Smooth muscle cell (in vitro differentiated cells): ENCODE measurements around the gene TTLL10. TPM values are rescaled to one million over a fixed set of nuclear protein-coding genes. Genes with fewer than 3 reads are reported as not detected.
"Not testable (repeated sequence)": the region's sequence is repeated elsewhere in the genome, so short reads cannot be mapped to it uniquely, and the experiment has no call there.

Experiments used
- DNase-seq: peaks from one replicate; lab custom pipeline; 2025; ENCODE audit not compliant: unreplicated experiment; lab: John Stamatoyannopoulos, UW
- H2AFZ ChIP-seq: fragments of 200-600 bp; sonication (generic); 2 replicates; pipeline ENCODE4 v1.6.0; 2016; ENCODE audit warnings: antibody characterized with exemption, low read depth, mild to moderate bottlenecking
- H3F3A ChIP-seq: fragments of 200-600 bp; sonication (generic); 2 replicates; pipeline ENCODE4 v1.6.0; 2017; ENCODE audit warnings: antibody characterized with exemption, low read depth
- H3K27ac ChIP-seq: fragments of 200-600 bp; sonication (generic); 2 replicates; pipeline ENCODE4 v1.5.1; 2016; ENCODE audit warnings: low read depth, mild to moderate bottlenecking
- H3K27me3 ChIP-seq: fragments of 200-600 bp; sonication (generic); 2 replicates; pipeline ENCODE4 v1.6.1; 2016; ENCODE audit warnings: low read depth, mild to moderate bottlenecking
- H3K36me3 ChIP-seq: fragments of 200-600 bp; sonication (generic); 2 replicates; pipeline ENCODE4 v1.5.1; 2016; ENCODE audit warnings: low read depth
- H3K4me1 ChIP-seq: fragments of 200-600 bp; sonication (generic); 2 replicates; pipeline ENCODE4 v1.5.1; 2016; ENCODE audit warnings: low read depth
- H3K4me2 ChIP-seq: fragments of 200-600 bp; sonication (generic); 2 replicates; pipeline ENCODE4 v1.6.0; 2016; ENCODE audit warnings: mild to moderate bottlenecking
- H3K4me3 ChIP-seq: fragments of 200-600 bp; sonication (generic); 2 replicates; pipeline ENCODE4 v1.5.1; 2016; ENCODE audit warnings: mild to moderate bottlenecking
- H3K79me2 ChIP-seq: fragments of 200-600 bp; sonication (generic); 2 replicates; pipeline ENCODE4 v1.6.0; 2016; ENCODE audit warnings: low read depth, mild to moderate bottlenecking
- H3K9ac ChIP-seq: fragments of 200-600 bp; sonication (generic); 2 replicates; pipeline ENCODE4 v1.6.0; 2016; ENCODE audit warnings: low read depth
- H3K9me3 ChIP-seq: fragments of 200-600 bp; sonication (generic); replicated peaks from 2 replicates; pipeline ENCODE4 v1.5.1; 2016; ENCODE audit warnings: low read depth
- H4K20me1 ChIP-seq: fragments of 200-600 bp; sonication (generic); 2 replicates; pipeline ENCODE4 v1.6.0; 2016; ENCODE audit warnings: low read depth
- WGBS: methylation state at CpG from one replicate; pipeline ENCODE4 v1.1.7; 2016; ENCODE audit warnings: low lambda C conversion rate; 5-methylcytosine and 5-hydroxymethylcytosine counted together
- polyA plus RNA-seq: library from polyadenylated mRNA; unstranded; fragments of >200 nt; fragmentation: Nextera tagmentation; extraction: Ambion mirVana; gene quantifications from 2 replicates; pipeline ENCODE4 v1.2.1, GENCODE V29; 2016
- total RNA-seq: library from RNA; depleted of rRNA; stranded (reverse); fragments of >200 nt; gene quantifications from 2 replicates; pipeline ENCODE4 v1.2.3, GENCODE V29; 2014
- TF ChIP-seq, protein P1 (sequence below): fragments of 200-600 bp; sonication (generic); IDR thresholded peaks from 2 replicates; pipeline ENCODE4 v1.5.1; 2017; ENCODE audit warnings: borderline replicate concordance, mild to moderate bottlenecking, antibody characterized with exemption; ENCODE audit not compliant: insufficient read depth, poor library complexity, severe bottlenecking

Gene TTLL10
- total and polyA plus RNA-seq, 2 experiments from 2014 or later = not detected

DNA sequence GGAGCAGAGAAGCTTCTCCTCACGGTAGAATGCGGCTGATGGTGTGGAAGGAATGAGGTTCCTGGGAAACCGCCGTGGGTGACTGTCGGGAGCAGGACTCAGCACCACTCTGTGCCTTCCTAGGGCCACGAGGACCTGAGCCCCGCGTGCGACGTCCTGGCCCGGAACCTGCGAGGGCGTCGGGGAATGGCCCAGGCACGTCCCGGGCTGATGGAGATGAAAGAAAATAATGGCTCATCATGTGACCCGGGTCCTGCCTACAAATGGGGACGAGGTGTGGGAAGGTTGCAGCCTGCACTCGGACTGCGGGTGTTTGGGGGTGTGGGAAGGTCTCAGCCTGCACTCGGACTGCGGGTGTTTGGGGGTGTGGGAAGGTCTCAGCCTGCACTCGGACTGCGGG, 25.1 kb upstream of the TTLL10 start:
- Histone ChIP-seq H3K4me3 (no peak overlapping the region), H3K9me3 (no peaks in the 10 kb centered on the region), H3K27me3 (no peaks in the 10 kb centered on the region), H3K79me2 (no peaks in the 10 kb centered on the region), H3K27ac (no peak overlapping the region), H3F3A (no peaks in the 10 kb centered on the region), H3K36me3 (no peaks in the 10 kb centered on the region), H3K4me2 (no peak overlapping the region), H4K20me1 (no peaks in the 10 kb centered on the region), H3K4me1 (no peaks in the 10 kb centered on the region), H3K9ac (no peak overlapping the region), H2AFZ (no peak overlapping the region)
- TF ChIP-seq, protein P1, sequence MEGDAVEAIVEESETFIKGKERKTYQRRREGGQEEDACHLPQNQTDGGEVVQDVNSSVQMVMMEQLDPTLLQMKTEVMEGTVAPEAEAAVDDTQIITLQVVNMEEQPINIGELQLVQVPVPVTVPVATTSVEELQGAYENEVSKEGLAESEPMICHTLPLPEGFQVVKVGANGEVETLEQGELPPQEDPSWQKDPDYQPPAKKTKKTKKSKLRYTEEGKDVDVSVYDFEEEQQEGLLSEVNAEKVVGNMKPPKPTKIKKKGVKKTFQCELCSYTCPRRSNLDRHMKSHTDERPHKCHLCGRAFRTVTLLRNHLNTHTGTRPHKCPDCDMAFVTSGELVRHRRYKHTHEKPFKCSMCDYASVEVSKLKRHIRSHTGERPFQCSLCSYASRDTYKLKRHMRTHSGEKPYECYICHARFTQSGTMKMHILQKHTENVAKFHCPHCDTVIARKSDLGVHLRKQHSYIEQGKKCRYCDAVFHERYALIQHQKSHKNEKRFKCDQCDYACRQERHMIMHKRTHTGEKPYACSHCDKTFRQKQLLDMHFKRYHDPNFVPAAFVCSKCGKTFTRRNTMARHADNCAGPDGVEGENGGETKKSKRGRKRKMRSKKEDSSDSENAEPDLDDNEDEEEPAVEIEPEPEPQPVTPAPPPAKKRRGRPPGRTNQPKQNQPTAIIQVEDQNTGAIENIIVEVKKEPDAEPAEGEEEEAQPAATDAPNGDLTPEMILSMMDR = no peak
- WGBS = 85% methylated on average over 24 of the region's 24 CpGs
- no peak for DNase-seq

- Histone ChIP-seq H4K20me1 (no peaks in the 10 kb centered on the region), H3K36me3 (no peaks in the 10 kb centered on the region), H3K27me3 (no peaks in the 10 kb centered on the region), H3K9ac (no peak overlapping the region), H3K4me3 (no peak overlapping the region), H3K4me1 (no peaks in the 10 kb centered on the region), H3K27ac (no peak overlapping the region), H3K79me2 (no peaks in the 10 kb centered on the region), H3K4me2 (no peak overlapping the region), H3K9me3 (no peaks in the 10 kb centered on the region), H2AFZ (no peak overlapping the region), H3F3A (no peaks in the 10 kb centered on the region)
- 86% methylated on average over 6 of the region's 15 CpGs for WGBS
- TF ChIP-seq, protein P1 = no peak
- no peak for DNase-seq
These were observed 24.3 kb upstream of the TTLL10 start for GRCh38 chr1:1149416-1149815.

DNA sequence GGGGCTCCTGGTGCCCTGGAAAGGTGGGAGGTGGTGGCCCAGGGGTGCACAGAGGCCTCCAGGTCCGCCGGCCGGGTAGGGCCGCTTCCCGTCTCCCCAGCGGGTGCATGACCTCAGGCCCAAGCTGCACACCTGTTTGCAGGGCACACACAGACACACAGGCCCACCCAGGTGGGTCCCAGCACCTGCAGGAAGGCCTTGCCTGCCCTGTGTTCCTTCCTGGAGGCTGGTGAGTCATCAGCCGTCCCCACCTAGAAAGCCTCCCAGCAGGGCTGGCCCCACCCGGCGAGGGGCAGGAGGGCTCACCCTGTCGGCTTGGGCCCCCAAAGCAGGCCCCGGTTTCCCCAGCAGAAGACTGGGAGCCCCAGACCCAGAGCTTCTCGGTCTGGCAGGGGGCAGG, 23.6 kb upstream of the TTLL10 start:
- Histone ChIP-seq H3K27me3 (no peaks in the 10 kb centered on the region), H3K27ac (no peak overlapping the region)
- 87% methylated on average over 12 of the region's 12 CpGs for WGBS

DNA sequence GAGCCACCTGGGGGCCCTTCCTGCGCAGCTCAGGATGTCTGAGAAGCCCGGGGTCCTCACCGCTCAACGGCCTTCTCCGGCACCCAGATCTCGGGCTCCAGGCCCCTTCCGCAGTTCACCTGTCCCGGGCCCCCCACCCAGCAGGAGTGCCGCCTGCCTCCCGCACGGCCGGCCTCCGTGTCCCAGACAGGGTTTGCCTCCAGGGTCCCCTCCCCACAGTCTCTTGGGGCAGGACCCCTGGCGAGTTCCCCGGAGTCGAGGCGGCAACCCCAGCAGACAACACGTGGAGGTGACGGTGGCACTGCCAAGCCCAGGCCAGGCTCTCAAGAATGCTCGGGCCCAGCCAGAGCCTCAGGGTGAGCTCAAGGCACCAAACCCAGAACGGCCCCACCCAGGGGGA, 22.4 kb upstream of the TTLL10 start:
- no peaks in the 10 kb centered on the region for H3K9me3 ChIP-seq
- no peaks in the 10 kb centered on the region for H3K27me3 ChIP-seq
- DNase-seq = no peak
- TF ChIP-seq, protein P1 = no peak
- H3F3A ChIP-seq = peaks cover 9% of the 10 kb centered on the region
- H3K4me1 ChIP-seq = no peaks in the 10 kb centered on the region
- no peak overlapping the region for H3K4me3 ChIP-seq
- H3K9ac ChIP-seq = no peak overlapping the region
- no peak overlapping the region for H3K27ac ChIP-seq
- no peaks in the 10 kb centered on the region for H4K20me1 ChIP-seq
- no peak overlapping the region for H3K4me2 ChIP-seq
- 98% methylated on average over 20 of the region's 21 CpGs for WGBS
- H3K79me2 ChIP-seq = no peaks in the 10 kb centered on the region
- H2AFZ ChIP-seq = no peak overlapping the region
- no peaks in the 10 kb centered on the region for H3K36me3 ChIP-seq

More for the DNA sequence above, 23.6 kb upstream of the TTLL10 start:
- no peak for DNase-seq
- H3K9ac ChIP-seq = no peak overlapping the region
- H3K4me1 ChIP-seq = no peaks in the 10 kb centered on the region
- no peaks in the 10 kb centered on the region for H4K20me1 ChIP-seq
- H3K4me2 ChIP-seq = no peak overlapping the region
- H3K79me2 ChIP-seq = no peaks in the 10 kb centered on the region
- H3F3A ChIP-seq = peaks cover 1% of the 10 kb centered on the region
- H3K36me3 ChIP-seq = no peaks in the 10 kb centered on the region
- H2AFZ ChIP-seq = no peak overlapping the region
- TF ChIP-seq, protein P1 = no peak
- H3K4me3 ChIP-seq = no peak overlapping the region
- H3K9me3 ChIP-seq = no peaks in the 10 kb centered on the region

GRCh38 chr1:1152431-1152830, 21.2 kb upstream of the TTLL10 start:
- H4K20me1 ChIP-seq, DNase-seq, H3K27me3 ChIP-seq, H3K9ac ChIP-seq, H3K4me1 ChIP-seq, H3K4me3 ChIP-seq, H3K4me2 ChIP-seq, H2AFZ ChIP-seq, H3K27ac ChIP-seq, H3K36me3 ChIP-seq, H3K9me3 ChIP-seq, H3K79me2 ChIP-seq: not testable (repeated sequence)
- WGBS = 93% methylated on average over 13 of the region's 13 CpGs
- H3F3A ChIP-seq = peaks cover 10% of the 10 kb centered on the region

- WGBS = 94% methylated on average over 14 of the region's 14 CpGs
- H3K36me3 ChIP-seq, H3K4me2 ChIP-seq, H3K27ac ChIP-seq, H3K9me3 ChIP-seq, H4K20me1 ChIP-seq, H3K4me1 ChIP-seq, DNase-seq, H2AFZ ChIP-seq, H3K4me3 ChIP-seq, H3K79me2 ChIP-seq, H3K27me3 ChIP-seq, H3K9ac ChIP-seq: not testable (repeated sequence)
- peaks cover 10% of the 10 kb centered on the region for H3F3A ChIP-seq
These were observed 20.5 kb upstream of the TTLL10 start for GRCh38 chr1:1153215-1153614.
